ENCODE results near the gene HELT. TPM values are rescaled to one million over a fixed set of nuclear protein-coding genes. Genes with fewer than 3 reads are reported as not detected.

Gene HELT
- polyA plus RNA-seq, 1 experiment, result not detected

GRCh38 chr4:185018834-185019455, 655 bp downstream of the HELT start:
- TF ChIP-seq CTCF (IDR thresholded peaks at IDR 0.05; ENCODE audit: low read depth, low read length), result no peak
- no peak for DNase-seq (ENCODE audit: low read depth, low spot score)
- H3K9me3 ChIP-seq (ENCODE audit: control insufficient read depth, insufficient read depth, low read length), result no peaks in the 10 kb centered on the region
- ChIA-PET POLR2A (no interaction called here), CTCF (interaction anchor here (0.9 kb wide), 1 partner anchor 14 kb away, joined by 3 read pairs; no protein-coding TSS in a partner anchor)
- H3K4me3 ChIP-seq (ENCODE audit: low read depth, low read length), result no peak overlapping the region
- peaks cover 71% of the 10 kb centered on the region for H3K27me3 ChIP-seq (ENCODE audit: control insufficient read depth, insufficient read depth, low read length)
- no peak overlapping the region for H3K27ac ChIP-seq (ENCODE audit: low read depth, low read length)

DNA sequence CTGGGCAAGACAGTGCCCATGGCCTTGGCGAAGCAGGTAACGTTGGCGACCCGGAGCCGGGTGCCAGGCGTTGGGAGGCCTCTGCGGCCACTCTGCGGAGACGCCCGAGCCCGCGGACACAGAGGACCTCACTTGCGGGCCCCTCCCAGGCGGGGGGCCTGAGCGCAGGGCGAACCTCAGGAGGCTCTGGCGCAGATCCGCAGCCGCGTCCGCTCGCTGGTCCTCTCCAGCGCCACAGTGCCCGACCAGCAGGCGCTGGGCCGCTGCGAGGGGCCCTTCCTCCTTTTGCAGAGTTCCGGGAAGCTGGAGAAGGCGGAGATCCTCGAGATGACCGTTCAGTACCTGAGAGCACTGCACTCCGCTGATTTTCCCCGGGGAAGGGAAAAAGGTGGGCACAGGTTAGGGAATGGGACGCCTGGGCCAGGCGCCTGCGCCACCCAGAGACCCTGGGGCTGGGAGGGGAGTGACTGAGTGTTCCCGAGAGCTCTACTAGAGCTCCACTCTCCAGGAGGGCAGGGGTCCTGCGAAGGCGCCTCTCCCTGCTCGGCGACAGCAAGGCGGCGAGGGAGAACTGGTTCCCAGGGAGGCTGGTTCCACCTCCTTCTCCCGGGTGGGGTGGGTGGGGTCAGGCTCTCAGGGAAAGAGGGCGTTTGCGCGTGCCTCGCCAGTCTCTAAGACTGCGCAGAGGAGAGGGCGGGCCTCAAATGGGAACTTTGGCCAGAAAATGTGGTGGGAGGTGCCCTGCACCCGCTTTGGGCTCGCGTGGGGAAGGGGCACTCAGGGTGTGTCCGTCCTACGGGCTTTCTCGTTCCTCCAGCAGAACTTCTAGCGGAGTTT, 1.4 kb downstream of the HELT start:
- ChIA-PET POLR2A (no interaction called here), CTCF (no interaction called here)
- Histone ChIP-seq H3K27me3 (ENCODE audit: control insufficient read depth, insufficient read depth, low read length) (peaks cover 66% of the 10 kb centered on the region), H3K27ac (ENCODE audit: low read depth, low read length) (no peak overlapping the region), H3K9me3 (ENCODE audit: control insufficient read depth, insufficient read depth, low read length) (no peaks in the 10 kb centered on the region), H3K4me3 (ENCODE audit: low read depth, low read length) (no peak overlapping the region)
- no peak for DNase-seq (ENCODE audit: low read depth, low spot score)
- no peak for TF ChIP-seq CTCF (IDR thresholded peaks at IDR 0.05; ENCODE audit: low read depth, low read length)

DNA sequence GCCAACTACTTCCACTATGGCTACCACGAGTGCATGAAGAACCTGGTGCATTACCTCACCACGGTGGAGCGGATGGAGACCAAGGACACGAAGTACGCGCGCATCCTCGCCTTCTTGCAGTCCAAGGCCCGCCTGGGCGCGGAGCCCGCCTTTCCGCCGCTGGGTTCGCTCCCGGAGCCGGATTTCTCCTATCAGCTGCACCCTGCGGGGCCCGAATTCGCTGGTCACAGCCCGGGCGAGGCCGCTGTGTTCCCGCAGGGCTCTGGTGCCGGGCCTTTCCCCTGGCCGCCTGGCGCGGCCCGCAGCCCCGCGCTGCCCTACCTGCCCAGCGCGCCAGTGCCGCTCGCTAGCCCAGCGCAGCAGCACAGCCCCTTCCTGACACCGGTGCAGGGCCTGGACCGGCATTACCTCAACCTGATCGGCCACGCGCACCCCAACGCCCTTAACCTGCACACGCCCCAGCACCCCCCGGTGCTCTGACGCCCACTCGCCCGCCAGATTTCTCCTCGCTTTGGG, 2.1 kb downstream of the HELT start:
- CTCF ChIA-PET, result no interaction called here
- Histone ChIP-seq H3K9me3 (ENCODE audit: control insufficient read depth, insufficient read depth, low read length) (no peaks in the 10 kb centered on the region), H3K27ac (ENCODE audit: low read depth, low read length) (no peak overlapping the region), H3K27me3 (ENCODE audit: control insufficient read depth, insufficient read depth, low read length) (peaks cover 66% of the 10 kb centered on the region), H3K4me3 (ENCODE audit: low read depth, low read length) (no peak overlapping the region)
- POLR2A ChIA-PET, result no interaction called here
- DNase-seq (ENCODE audit: low read depth, low spot score), result no peak
- no peak for TF ChIP-seq CTCF (IDR thresholded peaks at IDR 0.05; ENCODE audit: low read depth, low read length)

- POLR2A ChIA-PET, result no interaction called here
- no peak overlapping the region for H3K4me3 ChIP-seq (ENCODE audit: low read depth, low read length)
- no peak for TF ChIP-seq CTCF (IDR thresholded peaks at IDR 0.05; ENCODE audit: low read depth, low read length)
These were observed 2.8 kb downstream of the HELT start for GRCh38 chr4:185020863-185021761.

More at GRCh38 chr4:185020863-185021761, 2.8 kb downstream of the HELT start:
- DNase-seq (ENCODE audit: low read depth, low spot score), result no peak
- CTCF ChIA-PET, result interaction anchor here (0.8 to 1.2 kb wide), 2 partner anchors 16 to 19 kb away, joined by 3 read pairs; no protein-coding TSS in a partner anchor
- peaks cover 63% of the 10 kb centered on the region for H3K27me3 ChIP-seq (ENCODE audit: control insufficient read depth, insufficient read depth, low read length)
- no peak overlapping the region for H3K27ac ChIP-seq (ENCODE audit: low read depth, low read length)
- H3K9me3 ChIP-seq (ENCODE audit: control insufficient read depth, insufficient read depth, low read length), result no peaks in the 10 kb centered on the region

All from AG04450 (cell line).